Measurements from ENCODE around the gene LMLN.
"Not testable (repeated sequence)": the region's sequence is repeated elsewhere in the genome, so short reads cannot be mapped to it uniquely, and the experiment has no call there.

Gene LMLN

DNA sequence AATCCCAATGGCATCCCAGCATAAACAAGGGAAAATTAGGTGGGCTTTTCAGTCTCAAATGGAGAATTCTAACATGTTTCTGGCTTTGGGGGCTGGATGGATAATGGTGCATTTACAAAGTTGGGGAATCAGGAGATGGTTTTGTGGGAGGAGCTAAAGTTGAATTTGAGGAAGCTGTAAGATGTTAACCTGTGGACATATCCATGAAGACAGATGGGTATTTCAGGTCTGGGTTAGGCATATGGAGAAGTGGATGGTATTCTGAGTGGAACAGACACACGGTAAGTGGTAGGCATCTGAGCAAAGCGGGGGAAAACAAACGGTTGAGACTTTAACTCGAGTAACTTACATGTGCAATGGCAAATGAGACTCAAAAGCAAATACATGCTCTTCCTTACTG, 1.7 kb upstream of the LMLN start:
- no peak for DNase-seq

- not testable (repeated sequence) for DNase-seq
Measured at GRCh38 chr3:197958848-197959247, 1.2 kb upstream of the LMLN start.

DNA sequence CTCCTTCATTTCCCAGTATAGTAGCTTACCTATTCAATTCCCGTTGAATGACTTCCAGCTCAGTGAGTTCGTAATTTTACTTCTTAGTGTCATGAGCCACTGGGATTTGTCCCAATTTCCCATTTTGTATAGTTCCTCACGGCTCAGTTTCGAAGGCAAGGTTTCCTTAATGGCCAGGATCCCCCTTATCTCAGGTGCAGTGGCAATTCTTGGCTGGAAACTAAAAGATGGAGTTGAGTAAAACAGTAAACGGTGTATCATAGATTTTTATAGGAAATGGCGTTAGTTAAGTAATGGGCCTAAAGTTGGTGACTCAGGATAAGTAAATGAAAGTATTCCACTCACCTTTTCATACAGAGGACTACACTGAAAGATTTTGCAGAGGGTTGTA, 522 bp upstream of the LMLN start:
- no peak for DNase-seq

- no peak for DNase-seq
Measured at GRCh38 chr3:197960694-197961581, 921 bp downstream of the LMLN start.

DNA sequence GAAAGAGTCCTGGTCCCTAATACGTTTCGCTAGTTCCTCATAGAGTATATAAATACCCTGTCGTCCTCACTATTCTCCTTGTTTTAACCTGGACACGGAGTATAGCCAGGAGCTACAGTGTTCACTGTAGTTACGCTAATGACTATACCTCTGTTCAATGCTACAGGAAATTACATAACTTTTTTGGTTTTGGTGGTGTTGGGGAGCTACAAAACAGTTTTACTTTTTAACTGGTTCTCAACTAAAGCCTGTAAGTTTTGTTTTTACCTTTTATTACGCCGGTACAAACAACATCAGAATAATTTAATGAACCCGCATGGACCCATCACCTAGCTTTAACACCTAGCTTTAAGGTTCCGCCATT, 1.5 kb downstream of the LMLN start:
- DNase-seq, result no peak

- no peak for DNase-seq
Measured at GRCh38 chr3:197963019-197963637, 3.1 kb downstream of the LMLN start.

DNA sequence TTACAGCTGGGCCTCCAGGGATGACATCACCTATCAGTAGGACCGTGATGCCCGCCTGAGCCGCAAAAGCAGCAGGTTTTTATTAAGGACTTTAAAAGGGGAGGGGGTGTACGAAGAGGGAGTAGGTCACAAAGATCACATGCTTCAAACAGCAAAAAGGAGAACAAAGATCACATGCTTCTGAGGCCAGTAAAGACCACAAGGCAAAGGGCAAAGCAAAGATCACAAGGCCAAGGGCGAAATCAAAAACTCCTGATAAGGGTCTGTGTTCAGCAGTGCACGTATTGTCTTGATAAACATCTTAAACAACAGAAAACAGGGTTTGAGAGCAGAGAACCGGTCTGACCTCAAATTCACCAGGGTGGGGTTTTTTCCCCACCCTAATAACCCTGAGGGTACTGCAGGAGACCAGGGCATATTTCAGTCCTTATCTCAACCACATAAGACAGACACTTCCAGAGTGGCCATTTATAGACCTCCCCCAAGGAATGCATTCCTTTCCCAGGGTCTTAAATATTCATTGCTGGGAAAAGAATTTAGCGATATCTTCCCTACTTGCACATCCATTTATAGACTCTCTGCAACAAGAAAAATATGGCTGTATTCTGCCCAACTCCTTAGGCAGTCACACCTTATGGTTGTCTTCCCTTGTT, 7.4 kb downstream of the LMLN start:
- DNase-seq, result not testable (repeated sequence)

GRCh38 chr3:197970588-197970987, 10.6 kb downstream of the LMLN start:
- DNase-seq, result no peak

GRCh38 chr3:197974016-197974415, 14.0 kb downstream of the LMLN start:
- no peak for DNase-seq

DNA sequence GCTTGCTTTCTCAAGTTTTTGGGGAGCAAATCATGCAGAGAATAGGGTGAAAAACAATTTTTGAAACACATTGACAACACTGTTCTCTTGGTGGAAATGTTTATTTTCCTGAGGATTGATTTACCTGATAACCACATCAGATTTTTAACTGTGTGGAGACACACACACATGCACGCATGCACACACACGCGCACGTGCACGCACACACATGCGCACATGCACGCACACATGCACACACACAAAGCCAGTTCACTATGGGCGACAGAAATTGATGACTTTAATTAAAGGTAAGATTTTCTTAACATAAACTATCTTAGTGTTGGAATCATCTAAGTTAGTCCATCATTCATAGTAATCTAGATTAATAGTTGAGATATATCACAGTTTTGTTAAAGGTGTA, 15.3 kb downstream of the LMLN start:
- no peak for DNase-seq

DNA sequence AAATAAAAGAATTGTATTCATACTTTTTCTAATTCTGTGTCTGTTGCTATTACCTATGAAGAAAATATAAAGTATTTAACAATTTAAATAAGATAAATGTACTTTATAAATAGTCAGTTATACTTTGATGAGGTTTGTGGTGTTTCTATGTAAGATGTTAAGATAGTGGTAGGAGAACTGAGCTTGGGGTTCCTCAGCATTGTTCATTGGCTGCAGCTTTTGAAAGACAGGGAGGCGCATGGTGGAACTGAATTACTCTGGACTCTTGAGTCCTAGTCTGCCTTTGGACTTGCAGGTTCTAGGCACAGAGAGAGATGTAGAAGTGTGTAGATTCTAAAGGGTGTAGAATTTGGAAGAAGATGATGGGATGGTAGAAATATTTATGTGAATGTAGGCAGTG, 23.1 kb downstream of the LMLN start:
- no peak for DNase-seq

GRCh38 chr3:197989651-197990050, 29.6 kb downstream of the LMLN start:
- no peak for DNase-seq

- DNase-seq, result no peak
Measured at GRCh38 chr3:197994736-197995135, 34.7 kb downstream of the LMLN start.

DNA sequence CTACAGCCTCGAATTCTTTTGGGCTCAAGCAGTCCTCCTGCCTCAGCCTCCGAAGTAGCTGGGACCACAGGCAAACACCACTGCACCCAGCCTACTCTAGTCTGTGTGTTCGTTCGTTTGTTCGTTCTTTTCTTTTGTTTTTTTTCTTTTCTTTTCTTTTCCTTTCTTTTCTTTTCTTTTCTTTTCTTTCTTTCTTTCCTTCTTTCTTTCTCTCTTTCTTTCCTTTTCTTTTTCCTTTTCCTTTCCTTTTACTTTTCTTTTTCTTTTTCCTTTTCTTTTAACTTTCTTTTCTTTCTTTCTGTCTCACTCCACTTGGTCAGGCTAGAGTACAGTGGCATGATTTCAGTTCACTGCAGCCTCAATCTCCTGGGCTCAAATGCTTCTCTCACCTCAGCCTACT, 36.8 kb downstream of the LMLN start:
- DNase-seq, result no peak

DNA sequence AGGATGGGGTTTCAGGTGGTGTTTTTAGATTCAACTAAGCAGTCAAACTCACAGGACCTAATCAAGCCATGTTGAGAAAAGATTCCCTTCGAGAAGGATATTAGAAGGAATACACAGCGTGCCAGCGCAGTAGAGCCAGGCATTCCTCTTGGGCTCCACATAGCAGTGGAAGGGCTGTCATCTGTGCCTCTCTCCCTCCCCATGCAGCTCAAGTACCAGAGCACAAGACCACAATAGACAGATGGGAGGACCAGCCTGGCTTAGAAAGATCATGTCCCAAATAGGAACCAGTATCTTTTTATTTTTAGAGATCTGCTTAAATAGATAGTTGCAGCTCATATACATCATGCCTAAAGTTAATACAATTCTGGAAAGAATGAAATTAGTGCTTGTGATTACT, 37.9 kb downstream of the LMLN start:
- DNase-seq, result no peak

DNA sequence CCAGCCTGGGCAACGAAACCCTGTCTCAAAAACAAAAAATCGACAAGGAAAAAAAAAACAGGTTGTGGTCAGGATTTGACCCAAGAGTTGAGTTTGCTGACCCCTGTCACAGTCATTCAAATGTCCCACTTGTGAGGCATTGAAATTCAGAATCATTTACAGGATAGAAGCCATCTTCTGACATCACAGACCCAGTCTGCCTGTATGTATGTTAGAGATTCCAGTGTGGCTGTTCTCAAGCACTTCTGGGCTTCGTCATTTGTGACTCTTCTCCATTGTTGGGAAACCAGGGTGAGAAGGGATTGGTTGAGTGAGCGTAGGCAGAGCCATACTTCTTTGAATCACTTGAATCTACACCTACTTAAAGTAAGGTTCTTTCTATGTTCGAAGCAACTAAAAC, 57.1 kb downstream of the LMLN start:
- DNase-seq, result no peak

DNA sequence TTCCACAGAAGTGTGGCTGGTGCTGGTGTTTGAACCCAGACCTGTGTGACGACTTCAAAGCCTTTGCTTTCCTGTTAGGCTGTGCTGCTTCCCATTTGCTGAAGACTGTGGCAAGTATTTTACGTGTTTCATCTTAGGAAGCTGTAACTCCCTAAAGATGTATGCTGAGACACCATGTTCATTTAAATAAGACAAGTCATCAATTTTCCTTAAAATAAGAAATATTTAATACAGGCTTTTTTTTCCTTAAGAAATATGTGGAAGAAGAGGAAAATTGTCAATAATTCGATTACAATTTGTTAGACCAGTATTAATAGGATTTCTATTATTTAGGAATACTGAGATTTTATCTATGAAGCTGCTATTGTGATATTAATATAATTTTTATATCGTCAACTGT, 58.4 kb downstream of the LMLN start:
- DNase-seq, result no peak

DNA sequence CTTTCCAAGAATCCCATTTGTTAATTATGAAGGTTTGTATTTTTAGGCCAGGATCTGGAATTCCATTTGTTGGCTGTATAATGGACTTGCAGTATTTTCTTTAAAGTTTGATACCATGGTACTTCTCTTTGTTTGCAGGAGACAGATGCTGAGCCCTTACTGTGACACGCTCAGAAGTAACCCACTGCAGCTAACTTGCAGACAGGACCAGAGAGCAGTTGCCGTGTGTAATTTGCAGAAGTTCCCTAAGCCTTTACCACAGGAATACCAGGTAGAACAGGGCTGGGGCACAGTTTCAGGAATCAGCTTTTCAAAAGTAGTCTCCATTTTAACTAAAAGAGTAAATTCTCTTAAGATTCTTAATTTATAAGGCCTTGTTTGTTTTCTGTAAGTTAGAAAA, 59.1 kb downstream of the LMLN start:
- DNase-seq, result no peak

DNA sequence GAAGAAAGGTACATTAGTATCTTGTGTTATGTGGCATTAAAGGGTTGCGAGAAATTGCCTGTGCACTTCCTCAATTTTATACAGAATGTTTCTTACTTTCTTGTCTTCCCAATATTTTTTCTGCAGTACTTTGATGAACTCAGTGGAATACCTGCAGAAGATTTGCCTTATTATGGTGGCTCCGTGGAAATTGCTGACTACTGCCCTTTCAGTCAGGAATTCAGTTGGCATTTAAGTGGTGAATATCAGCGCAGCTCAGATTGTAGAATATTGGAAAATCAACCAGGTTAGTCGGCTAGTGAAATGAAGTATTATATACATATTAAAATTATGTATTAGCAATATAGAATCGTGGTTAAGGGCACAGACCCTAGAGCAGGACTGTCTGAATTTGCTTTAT, 61.3 kb downstream of the LMLN start:
- no peak for DNase-seq

DNA sequence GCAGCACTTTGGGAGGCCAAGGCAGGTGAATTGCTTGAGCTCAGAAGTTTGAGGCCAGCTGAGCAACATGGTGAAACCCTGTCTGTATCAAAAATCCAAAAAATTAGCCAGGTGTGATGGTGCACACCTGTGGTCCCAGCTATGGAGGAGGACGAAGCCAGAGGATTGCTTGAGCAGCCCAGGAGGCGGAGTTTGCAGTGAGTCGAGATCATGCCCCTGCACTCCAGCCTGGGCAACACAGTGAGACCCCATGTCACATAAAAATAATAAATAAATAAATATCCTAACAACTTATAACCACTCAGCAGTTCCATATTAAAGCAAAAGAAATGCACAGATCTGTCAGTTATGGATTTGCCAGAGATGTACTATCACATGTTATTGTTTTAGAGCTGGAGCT, 62.6 kb downstream of the LMLN start:
- DNase-seq, result no peak

GRCh38 chr3:198025644-198026043, 65.6 kb downstream of the LMLN start:
- no peak for DNase-seq

DNA sequence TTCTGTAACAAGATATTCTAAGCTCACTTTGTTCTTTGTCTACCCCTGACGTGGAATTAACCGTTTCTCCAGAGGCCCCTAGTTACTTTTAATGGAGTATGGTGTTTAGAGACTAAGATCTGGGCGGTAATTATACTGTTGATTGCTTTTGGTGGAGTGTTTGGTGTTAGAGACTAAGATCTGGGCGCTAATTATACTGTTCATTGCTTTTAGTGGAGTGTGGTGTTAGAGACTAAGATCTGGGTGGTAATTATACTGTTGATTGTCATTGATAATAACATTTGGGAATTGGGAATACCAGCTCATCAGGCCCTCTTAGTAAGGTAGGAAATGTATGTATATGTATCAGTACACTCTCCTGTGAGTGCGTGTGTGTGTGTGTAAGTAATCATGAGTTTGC, 66.6 kb downstream of the LMLN start:
- DNase-seq, result no peak

DNA sequence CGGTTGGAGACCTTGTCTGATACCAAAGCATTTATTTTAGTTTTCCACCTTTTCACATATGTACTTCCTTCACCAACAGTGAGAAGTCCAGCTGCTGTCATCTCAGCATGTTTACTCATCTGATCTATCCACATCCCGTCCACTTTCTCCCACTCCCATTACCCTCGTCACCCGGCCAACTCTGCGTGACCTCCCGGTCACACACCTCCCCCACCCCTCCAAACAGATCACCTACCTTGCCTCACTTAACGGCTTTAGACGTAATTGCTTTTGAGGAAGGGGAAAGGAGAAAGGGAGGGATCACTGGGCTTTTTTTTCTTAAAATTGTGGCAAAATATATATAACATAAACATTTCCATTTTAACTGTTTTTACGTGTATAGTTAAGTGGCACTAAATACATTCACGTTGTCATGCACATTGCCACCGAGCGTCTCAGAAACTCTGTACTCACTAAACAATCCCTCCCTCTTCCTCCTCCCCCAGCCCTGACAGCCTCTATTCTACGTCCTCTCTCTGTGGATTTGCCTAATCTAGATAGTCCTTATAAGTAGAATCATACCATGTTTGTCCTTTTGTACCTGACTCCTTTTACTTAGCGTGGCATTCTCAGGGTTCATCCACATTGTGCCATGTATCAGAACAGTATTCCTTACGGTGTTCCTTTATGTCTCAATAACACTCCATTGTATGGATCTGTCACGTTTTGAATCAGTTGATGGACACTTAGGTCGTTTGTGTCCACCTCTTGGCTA, 67.2 kb downstream of the LMLN start:
- no peak for DNase-seq
